Hematopoietic multipotent progenitor cell treated with erythropoietin and hydrocortisone succinate and interleukin-3 and kit ligand, for 4 days (in vitro differentiated cells): ENCODE data around the gene ENKD1.

Experiments
- DNase-seq: peaks from one replicate; pipeline ENCODE4 v3.0.0-alpha.2; 2015

Gene ENKD1

DNA sequence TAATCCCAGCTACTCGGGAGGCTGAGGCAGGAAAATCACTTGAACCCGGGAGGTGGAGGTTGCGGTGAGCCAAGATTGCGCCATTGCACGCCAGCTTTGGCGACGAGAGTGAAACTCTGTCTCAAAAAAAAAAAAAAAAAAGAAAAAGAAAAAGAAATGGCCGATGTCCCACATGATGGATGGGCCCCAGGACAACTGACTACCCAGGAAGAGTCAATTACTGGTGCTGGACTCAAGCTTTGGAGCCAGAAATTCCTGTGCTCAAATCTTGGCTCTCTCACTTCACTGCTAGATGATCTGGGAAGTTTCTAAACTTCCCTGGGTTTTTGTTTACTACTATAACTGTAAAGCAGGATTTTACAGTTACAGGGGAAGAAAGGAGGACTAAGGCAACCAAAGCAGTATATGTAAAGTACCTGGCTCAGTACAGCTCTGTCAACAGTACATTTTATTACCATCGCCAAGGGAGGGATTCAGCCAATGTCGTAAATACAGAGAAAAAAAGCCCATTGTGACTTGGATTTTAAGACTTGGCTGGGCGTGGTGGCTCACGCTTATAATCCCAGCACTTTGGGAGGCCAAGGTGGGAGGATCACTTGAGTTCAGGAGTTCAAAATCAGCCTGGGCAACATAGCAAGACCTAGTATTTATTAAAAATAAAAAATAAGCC is 11.9 kb upstream of the ENKD1 start:
- DNase-seq = no peak

- DNase-seq = no peak
Observed at GRCh38 chr16:67677712-67678111, 11.2 kb upstream of the ENKD1 start.

DNA sequence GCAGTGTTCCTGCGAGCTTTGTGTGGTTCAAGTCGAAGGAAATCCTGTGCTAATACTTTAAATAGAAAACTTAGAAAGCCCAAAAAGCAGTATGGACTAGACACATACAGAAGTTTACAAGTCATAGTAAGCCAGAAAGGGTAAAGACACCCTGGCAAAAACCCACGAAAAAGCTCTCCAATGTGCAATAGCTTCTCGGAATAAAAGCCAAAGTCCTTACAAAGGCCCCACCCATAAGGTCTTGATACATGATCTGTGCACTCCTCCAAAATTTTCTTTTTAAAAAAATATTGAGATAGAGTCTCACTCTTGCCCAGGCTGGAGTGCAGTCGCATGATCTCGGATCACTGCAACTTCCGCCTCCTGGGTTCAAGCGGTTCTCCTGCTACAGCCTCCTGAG is 10.4 kb upstream of the ENKD1 start:
- no peak for DNase-seq

GRCh38 chr16:67676516-67676915 is 10.0 kb upstream of the ENKD1 start:
- no peak for DNase-seq

DNA sequence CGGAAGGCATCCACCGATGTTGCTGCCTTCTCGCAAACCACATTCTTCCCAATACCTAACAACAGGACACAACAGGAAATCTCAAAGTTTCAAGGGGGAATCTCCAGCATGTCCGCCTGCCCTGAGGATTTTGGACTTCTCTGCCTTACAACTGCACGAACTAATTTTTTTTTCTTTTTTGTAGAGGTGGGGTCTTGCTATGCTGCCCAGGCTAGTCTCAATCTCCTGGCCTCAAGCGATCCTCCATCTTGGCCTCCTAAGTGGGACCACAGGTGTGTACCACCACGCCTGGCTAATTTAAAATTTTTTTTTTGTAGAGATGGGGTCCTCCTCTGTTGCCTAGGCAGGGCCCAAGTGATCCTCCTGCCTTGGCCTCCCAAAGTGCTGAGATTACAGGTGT is 9.4 kb upstream of the ENKD1 start:
- DNase-seq = no peak

DNA sequence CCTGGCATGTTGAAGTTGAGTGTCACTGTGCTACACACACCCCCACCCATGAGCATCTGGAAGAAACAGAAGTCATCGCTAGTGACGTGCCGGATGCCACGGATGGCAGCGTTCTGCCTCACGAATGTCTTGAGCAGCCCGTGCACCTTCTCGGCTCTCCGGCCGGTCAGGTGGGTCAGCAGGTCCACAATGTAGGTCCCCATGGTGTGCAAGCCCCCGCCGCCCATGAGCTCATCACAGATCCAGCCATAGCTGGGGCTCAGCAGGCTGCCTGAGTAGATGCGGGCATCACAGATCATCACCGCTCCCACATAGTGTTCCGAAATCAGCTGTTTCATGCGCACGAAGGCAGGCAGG is 9.0 kb upstream of the ENKD1 start:
- DNase-seq = no peak

DNA sequence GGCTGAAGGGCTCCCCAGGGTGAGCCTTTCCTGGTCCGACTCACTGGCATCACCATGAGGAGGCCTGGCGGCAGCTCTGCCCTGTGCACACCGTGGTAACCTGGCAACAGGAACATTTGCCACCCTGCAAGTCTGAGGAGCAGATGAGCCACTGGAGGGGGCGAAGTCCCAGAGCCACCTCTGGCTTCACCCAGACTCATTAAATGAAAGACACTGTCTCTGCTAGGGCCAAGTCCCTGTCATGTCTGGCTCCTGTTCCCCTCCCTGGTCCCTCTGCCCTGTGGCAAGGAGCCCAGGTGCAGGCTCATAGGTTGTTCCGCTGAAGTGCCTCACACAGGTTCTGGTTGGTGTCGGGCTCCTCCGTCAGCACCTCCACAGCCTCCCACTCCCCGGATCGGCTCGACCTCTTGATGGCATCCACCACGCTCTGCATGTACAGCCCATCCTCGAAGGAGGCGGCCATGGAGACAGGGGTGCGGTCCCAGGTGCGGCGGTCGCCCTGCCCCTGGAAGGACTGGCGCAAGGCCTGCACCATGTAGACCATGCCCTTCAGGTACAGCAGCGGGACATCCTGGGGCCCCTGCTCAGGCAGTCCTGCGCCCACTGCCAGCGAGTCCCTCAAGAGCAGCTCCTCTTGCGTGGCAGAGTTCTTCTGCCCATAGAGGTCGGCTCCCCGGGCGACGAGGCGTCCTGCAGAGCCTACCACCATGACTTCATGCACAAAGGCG is 8.5 kb upstream of the ENKD1 start:
- no peak for DNase-seq

DNA sequence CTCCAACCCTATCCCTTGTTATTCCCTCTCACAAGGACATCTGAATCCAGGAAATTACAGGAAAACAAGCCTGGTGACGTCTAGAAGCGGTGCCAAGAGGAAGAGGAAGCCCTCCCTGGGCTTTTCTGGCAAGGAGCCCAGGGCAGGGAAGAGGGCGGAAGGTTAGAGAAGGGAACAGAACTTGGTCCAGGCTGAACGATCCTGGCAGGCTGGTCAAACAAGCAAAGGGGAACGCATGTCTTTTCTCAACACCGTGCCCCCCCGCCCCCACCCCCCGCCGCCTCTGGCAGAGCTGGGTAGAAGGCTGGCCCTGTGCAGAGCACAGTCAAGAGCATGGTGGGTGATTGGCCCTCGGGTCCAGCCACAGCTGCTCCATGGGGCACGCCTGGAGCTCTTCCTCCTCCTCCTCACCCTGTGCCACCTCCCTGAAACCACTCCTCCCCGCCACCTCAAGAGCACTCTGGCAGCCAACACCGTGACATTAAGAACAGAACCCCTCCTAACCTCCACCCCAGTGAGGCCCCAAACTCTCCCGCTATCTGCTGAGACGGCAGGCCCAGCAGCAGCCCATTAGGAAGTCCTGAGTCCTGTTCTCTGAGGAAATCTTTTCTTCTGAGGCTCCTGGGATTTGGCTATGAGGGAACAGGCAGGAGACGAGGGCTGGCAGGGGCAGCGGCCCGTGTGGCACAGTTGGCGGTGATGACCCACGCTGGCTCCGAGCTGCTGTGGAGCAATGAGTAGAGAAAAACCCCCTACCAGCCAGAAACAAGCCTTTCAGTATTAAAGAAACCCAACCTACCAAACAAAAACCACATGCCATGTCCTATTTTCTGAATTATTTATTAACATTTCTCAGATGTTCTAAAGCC is 7.4 kb upstream of the ENKD1 start:
- peak; percentile 76 for DNase-seq

DNA sequence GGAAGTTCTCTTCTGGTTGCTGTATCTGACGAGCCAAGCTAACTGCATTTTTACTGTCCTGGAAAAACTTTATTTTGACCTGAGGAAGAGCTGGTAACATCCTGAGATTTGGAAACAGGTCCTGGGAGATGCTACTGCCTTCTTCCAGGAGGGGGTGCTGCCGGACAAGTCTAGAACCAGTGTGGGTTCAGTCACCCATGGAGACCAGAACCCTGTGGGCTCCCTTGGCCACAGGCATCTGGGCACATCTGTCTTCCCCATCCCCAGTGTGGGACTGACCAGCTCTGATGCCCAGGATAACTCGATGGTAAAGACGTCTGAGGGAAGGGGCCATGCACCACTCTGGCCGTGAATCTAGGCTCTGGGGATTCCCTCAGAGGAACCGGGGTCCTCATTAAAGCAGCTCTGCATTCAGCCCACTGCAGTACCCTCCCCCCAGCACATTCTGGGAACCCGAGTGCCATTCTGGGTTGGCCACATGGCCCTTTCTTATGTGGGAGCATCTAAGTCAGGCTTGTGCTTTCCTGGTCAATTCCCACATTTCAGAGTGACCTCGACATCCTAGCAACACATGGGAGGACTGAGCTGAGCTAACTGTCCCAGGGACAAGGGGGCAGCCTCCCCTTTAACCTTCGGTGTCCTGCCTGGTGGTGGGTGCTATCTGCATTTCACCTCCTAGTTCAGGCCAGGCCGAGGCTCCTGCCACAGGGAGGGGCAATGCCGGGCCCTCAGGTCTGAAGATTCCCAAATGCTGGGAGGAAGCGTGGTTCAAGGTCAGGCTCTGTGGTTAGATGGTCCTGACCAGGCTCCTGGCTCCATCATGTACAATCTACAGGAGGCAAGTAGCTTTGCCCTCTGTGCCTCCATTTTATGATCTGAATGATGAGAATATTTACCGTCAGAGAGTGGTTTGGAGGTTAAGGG is 6.5 kb upstream of the ENKD1 start:
- DNase-seq = peak; percentile 91

DNA sequence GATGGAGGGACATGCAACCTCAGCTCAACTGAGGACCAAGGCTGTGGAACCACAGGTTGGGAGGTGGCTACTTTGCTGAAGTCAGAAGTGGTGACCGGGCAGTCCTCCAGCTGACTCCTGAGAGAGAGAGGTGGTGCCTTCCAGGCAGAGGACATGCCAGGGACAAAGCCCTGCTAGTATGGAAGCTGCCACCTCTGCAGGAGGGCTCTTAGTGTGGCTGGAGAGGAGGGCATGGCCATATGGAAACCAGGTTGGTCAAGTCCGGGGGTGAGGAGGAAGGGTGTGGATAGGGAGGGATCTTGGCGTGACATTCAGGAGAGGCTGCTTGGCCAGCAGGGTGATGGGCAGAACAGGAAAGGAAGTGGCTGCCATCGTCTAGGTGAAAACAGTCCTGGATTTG is 5.8 kb upstream of the ENKD1 start:
- DNase-seq = no peak

GRCh38 chr16:67669499-67670101 is 3.0 kb upstream of the ENKD1 start:
- no peak for DNase-seq

GRCh38 chr16:67668495-67669157 is 2.1 kb upstream of the ENKD1 start:
- peak; percentile 58 for DNase-seq

- peak; percentile 99 for DNase-seq
Observed at GRCh38 chr16:67667817-67668494, 1.4 kb upstream of the ENKD1 start.

- no peak for DNase-seq
Observed at GRCh38 chr16:67667453-67667816, 885 bp upstream of the ENKD1 start.

- DNase-seq = peak; percentile 56
Observed at GRCh38 chr16:67666032-67666551, 458 bp downstream of the ENKD1 start.

DNA sequence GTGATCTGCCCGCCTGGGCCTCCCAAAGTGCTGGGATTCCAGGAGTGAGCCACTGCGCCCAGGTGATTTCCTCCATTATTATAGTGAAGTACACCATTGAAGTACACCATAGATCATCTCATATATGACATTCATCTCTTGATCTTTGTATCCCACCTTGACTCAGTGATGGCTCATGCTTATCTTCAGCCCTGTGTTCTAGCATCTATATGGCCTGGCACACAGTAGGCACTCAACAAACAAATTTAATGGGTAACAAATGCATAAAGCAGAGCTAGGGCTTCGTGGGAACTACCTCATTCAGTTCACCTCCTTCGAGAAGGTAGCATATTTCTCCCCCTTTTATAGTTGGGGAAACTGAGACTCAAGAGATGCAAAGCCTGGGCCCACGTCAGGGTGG is 952 bp downstream of the ENKD1 start:
- DNase-seq = no peak

DNA sequence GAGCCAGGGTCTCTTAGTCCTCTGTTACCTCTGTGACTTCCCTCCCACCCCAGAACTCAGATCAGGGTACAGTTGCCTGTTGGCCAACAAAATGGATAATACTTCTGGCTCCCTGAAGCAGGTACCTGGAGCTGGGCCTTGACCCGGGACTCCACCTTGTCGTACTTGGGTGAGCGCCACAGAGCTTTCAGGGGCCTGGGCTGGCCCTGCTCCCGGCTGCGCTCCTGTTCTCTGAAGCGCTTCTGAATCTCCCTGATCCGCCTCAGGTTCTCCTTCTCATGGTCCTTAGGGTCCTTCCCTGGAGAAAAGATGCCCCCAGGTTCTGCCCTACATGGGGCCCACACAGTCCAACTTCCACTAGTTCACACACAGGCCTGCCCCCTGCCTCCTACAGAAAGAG is 1.7 kb downstream of the ENKD1 start:
- DNase-seq = no peak

GRCh38 chr16:67664258-67664657 is 2.3 kb downstream of the ENKD1 start:
- DNase-seq = no peak

DNA sequence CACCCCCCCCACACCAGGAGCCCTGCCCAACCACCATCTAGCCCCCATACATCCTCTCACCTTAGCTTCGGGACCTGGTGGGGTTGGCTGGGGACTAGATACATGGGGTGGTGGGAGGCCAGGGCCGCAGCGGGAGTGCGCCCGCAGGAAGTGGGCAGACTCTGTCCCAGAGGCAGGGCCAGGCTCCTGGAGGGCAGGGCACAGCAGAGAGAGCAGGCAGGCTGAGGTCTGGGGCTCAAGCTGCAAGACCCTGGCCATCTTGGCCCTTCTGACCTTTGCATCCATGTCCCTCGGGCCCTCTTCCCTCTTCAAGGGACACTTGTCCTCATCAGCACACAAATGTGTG is 2.7 kb downstream of the ENKD1 start:
- no peak for DNase-seq

- peak; percentile 72 for DNase-seq
Observed at GRCh38 chr16:67663151-67663876, 3.2 kb downstream of the ENKD1 start.

DNA sequence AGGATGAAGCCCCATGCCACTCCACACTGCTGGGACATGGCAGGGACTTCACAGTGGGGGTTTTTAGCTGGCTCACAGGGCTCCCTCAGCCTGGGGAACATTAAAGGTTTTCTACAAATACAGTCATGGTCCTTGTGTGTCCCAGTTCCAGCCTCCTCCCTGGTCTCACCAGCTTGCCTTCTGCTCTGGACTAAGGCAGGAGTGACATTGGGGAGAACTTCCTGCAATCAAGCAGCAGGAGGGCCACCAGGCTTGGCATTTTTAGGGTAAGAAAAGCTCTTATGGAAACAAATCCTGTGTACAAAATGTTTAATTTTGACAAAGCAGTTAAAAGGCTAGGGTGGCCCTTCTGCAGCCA is 3.9 kb downstream of the ENKD1 start:
- no peak for DNase-seq
